ENCODE results near the gene SIGLEC7.
"Not testable (repeated sequence)": the region's sequence is repeated elsewhere in the genome, so short reads cannot be mapped to it uniquely, and the experiment has no call there.

Gene SIGLEC7

DNA sequence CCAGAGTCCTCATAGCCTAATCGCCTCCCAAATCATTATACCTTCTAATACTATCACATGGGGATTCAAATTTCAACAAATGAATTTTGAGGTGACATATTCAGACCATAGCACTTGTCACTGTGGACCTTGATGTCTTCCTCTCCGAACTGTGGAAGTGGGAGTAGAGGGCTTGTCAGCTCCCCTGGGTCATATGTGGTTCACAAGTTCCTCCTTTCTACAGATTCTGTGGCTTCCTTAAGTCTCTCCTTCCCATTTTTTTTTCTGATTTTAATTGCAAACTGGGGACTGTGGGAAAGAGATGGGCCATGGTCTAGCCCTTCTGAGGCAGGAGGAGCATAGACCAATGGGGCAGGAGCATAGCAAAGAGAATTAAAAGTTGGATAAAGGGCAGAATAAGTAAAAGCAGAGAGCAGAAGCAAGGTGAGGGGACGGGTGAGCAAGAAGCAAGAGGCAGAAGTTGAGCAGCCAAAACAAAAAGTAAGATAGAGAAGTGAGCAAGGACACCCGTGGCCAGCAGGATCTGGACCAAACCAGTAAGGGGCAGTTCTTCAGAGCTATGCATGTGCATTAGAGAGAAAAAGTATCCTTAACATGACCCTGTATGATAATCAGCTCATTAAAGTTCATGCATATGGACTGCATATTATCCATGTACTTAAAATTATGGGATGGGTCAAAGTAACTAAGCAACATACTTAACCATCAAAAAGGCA, 2.6 kb upstream of the SIGLEC7 start:
- Histone ChIP-seq H3K4me1 (ENCODE audit: low read depth, poor library complexity, severe bottlenecking) (no peaks in the 10 kb centered on the region), H3K79me2 (ENCODE audit: insufficient read depth, low read depth) (no peaks in the 10 kb centered on the region), H3K4me2 (no peak overlapping the region), H3K27me3 (ENCODE audit: insufficient read depth, low read depth) (peaks cover 16% of the 10 kb centered on the region; the same call in 1 of the 2 replicates), H3K27ac (no peak overlapping the region), H2AFZ (ENCODE audit: low read depth) (no peak overlapping the region), H4K20me1 (ENCODE audit: insufficient read depth) (no peaks in the 10 kb centered on the region), H3K4me3 (IDR thresholded peaks at IDR 0.05; ENCODE audit: insufficient read depth, low read depth, low read length) (no peak overlapping the region), H3K9ac (no peak overlapping the region), H3K36me3 (ENCODE audit: insufficient read depth) (no peaks in the 10 kb centered on the region)
- TF ChIP-seq, protein P1, sequence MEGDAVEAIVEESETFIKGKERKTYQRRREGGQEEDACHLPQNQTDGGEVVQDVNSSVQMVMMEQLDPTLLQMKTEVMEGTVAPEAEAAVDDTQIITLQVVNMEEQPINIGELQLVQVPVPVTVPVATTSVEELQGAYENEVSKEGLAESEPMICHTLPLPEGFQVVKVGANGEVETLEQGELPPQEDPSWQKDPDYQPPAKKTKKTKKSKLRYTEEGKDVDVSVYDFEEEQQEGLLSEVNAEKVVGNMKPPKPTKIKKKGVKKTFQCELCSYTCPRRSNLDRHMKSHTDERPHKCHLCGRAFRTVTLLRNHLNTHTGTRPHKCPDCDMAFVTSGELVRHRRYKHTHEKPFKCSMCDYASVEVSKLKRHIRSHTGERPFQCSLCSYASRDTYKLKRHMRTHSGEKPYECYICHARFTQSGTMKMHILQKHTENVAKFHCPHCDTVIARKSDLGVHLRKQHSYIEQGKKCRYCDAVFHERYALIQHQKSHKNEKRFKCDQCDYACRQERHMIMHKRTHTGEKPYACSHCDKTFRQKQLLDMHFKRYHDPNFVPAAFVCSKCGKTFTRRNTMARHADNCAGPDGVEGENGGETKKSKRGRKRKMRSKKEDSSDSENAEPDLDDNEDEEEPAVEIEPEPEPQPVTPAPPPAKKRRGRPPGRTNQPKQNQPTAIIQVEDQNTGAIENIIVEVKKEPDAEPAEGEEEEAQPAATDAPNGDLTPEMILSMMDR (conservative IDR thresholded peaks at IDR 0.05; ENCODE audit: low read depth, low read length): no peak

DNA sequence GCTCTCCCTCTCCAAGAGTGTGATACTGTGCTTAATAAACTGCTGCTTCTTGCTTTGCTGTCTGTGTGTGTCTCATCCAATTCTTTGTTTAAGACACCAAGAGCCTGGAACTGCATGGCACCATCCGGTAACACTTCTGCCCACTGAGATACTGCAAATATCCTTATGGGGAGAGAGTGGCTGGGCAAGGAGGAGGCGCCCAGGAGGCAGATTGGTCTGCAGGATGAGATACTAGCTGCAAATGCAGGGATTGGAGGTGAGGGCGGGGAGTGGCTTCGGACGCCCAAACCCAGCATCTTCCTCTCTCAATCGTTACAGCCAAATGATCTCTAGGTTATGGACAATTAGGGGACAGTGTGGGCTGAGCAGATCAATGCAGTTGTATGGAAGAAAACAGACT, 1.7 kb upstream of the SIGLEC7 start:
- no peak overlapping the region for H3K27ac ChIP-seq
- peaks cover 16% of the 10 kb centered on the region; the same call in 1 of the 2 replicates for H3K27me3 ChIP-seq (ENCODE audit: insufficient read depth, low read depth)
- H3K79me2 ChIP-seq (ENCODE audit: insufficient read depth, low read depth): no peaks in the 10 kb centered on the region
- no peaks in the 10 kb centered on the region for H4K20me1 ChIP-seq (ENCODE audit: insufficient read depth)
- no peak overlapping the region for H3K9ac ChIP-seq
- H3K4me1 ChIP-seq (ENCODE audit: low read depth, poor library complexity, severe bottlenecking): no peaks in the 10 kb centered on the region
- no peak overlapping the region for H3K4me2 ChIP-seq
- no peak overlapping the region for H3K4me3 ChIP-seq (IDR thresholded peaks at IDR 0.05; ENCODE audit: insufficient read depth, low read depth, low read length)
- no peak overlapping the region for H2AFZ ChIP-seq (ENCODE audit: low read depth)
- H3K36me3 ChIP-seq (ENCODE audit: insufficient read depth): no peaks in the 10 kb centered on the region
- TF ChIP-seq, protein P1 (conservative IDR thresholded peaks at IDR 0.05; ENCODE audit: low read depth, low read length): no peak

DNA sequence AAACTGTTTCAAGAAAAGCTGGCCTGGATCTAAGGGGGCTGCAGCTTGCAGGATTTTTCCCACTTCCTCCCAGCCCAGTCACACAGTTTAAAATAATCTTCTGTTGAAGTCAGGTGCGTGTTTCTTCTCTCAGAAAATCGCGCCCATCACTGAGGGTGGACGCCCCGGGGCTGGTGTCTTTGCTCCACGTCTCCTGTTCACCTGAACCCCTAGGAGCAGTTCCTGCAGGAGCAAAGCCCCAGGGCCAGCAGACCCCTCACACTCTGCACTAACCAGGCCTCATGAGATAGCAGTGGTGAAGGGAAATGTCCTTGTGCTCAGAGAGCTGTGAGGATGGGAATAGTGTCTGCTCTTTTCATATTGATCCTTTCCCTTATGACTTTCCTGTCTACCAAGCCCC, 920 bp upstream of the SIGLEC7 start:
- no peak overlapping the region for H3K4me2 ChIP-seq
- no peaks in the 10 kb centered on the region for H3K79me2 ChIP-seq (ENCODE audit: insufficient read depth, low read depth)
- H3K27ac ChIP-seq: no peak overlapping the region
- no peak overlapping the region for H3K4me3 ChIP-seq (IDR thresholded peaks at IDR 0.05; ENCODE audit: insufficient read depth, low read depth, low read length)
- H2AFZ ChIP-seq (ENCODE audit: low read depth): no peak overlapping the region
- H3K9ac ChIP-seq: no peak overlapping the region
- peaks cover 10% of the 10 kb centered on the region; the same call in 1 of the 2 replicates for H3K27me3 ChIP-seq (ENCODE audit: insufficient read depth, low read depth)
- H3K4me1 ChIP-seq (ENCODE audit: low read depth, poor library complexity, severe bottlenecking): no peaks in the 10 kb centered on the region
- no peaks in the 10 kb centered on the region for H3K36me3 ChIP-seq (ENCODE audit: insufficient read depth)
- TF ChIP-seq, protein P1 (conservative IDR thresholded peaks at IDR 0.05; ENCODE audit: low read depth, low read length): no peak
- no peaks in the 10 kb centered on the region for H4K20me1 ChIP-seq (ENCODE audit: insufficient read depth)

DNA sequence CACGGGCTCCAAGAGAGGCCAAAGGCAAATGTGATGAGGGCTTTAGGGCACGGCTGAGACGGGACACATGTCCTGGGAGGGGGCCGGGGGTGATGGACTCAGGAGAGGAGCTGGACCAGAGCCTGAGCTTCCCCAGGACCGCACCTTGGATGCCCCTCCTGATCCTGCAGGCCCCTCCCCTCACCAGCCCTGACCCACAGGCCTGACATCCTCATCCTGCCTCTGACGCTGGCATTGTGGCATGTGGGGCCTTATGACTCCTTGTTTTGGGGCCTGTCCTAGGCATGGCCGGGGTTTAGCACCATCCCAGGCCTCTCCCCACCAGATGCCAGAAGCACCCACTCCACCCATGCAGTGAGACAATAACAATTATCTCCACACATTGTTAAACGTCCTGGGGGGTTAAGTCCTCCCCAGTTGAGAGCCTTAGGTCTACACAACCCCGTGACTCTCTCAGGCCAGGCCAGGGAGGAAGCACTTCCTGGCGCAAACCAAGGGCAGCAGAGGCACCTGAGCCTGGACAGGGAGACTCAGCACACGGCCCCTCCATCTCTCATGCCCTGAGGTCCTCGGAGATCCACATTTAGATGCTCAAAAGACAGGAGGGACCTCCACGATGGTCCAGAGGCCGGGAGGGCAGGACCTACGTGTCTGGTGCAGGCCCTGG, 841 bp downstream of the SIGLEC7 start:
- not testable (repeated sequence) for H3K79me2 ChIP-seq (ENCODE audit: insufficient read depth, low read depth); H3K4me2 ChIP-seq; H3K4me3 ChIP-seq (IDR thresholded peaks at IDR 0.05; ENCODE audit: insufficient read depth, low read depth, low read length); H2AFZ ChIP-seq (ENCODE audit: low read depth); H4K20me1 ChIP-seq (ENCODE audit: insufficient read depth); H3K9ac ChIP-seq; H3K4me1 ChIP-seq (ENCODE audit: low read depth, poor library complexity, severe bottlenecking); H3K27ac ChIP-seq; H3K36me3 ChIP-seq (ENCODE audit: insufficient read depth)
- H3K27me3 ChIP-seq (ENCODE audit: insufficient read depth, low read depth): peaks cover 10% of the 10 kb centered on the region; the same call in 1 of the 2 replicates

DNA sequence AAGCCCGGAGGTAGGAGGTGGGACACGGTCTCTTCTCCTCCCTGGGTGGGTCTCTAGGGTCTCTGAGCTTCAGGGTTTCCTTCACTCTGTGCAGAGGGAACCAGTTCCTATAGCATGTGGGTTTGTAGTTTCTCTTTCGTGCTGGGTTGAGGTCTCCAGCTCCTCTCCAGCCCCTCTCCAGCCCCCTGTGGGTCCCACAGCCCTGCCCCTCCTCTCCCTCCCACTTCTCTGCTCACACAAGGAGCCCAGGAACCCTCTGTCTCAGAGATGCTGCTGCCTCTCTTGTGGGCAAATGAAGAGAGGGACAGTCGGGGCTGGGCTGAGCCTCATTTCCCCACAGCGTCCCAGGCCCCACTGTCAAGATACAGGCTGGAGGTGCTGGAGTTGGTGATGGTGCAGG, 1.4 kb downstream of the SIGLEC7 start:
- Histone ChIP-seq H3K4me3 (IDR thresholded peaks at IDR 0.05; ENCODE audit: insufficient read depth, low read depth, low read length) (no peak overlapping the region), H3K27me3 (ENCODE audit: insufficient read depth, low read depth) (peaks cover 8% of the 10 kb centered on the region; the same call in 1 of the 2 replicates), H3K36me3 (ENCODE audit: insufficient read depth) (no peaks in the 10 kb centered on the region), H3K27ac (no peak overlapping the region), H3K9ac (no peak overlapping the region), H2AFZ (ENCODE audit: low read depth) (no peak overlapping the region), H3K4me2 (no peak overlapping the region), H4K20me1 (ENCODE audit: insufficient read depth) (no peaks in the 10 kb centered on the region), H3K4me1 (ENCODE audit: low read depth, poor library complexity, severe bottlenecking) (no peaks in the 10 kb centered on the region), H3K79me2 (ENCODE audit: insufficient read depth, low read depth) (no peaks in the 10 kb centered on the region)
- TF ChIP-seq, protein P1 (conservative IDR thresholded peaks at IDR 0.05; ENCODE audit: low read depth, low read length): no peak

All from KMS-11 (cell line).